HG02759 (cell line): ENCODE results near the gene HPCAL1.

Source experiments
- ATAC-seq: cut with Tn5 transposase; IDR thresholded peaks from one replicate; pipeline ENCODE4 v1.9.1; 2021; ENCODE audit warnings: mild to moderate bottlenecking, moderate library complexity; ENCODE audit not compliant: unreplicated experiment

The HPCAL1 gene

DNA sequence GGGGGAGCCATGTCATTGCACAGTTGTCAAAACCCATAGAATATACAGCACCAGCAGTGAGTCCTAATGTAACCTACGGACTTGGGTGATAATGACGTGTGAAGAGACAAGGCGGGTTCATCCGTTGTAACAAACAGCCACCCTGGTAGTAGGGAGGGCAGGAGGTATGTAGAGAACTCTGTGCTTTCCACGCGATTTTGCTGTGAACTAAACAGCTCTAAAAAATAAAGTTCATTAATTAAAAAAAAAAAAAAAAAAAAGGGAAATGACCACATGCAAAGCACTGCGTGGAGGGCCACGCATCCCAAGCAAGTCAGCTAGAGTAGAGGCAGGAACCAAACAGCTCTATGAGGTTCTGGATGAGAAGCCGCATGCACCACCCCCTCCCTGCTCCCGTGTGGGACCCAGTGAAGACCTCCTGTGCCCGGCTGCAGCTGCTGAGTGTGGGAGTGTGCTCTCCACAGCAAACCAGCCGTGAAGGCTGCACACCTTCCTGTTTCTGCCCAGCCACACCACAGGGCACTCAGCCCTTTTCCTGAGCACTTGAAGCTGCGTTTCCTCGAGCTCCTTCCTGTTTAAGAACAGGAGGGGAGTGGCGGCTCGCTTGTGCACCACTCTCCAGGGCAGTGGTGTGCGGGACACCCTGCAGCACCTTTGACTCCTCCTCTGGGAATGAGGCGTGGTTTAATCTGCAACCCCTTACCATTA is 79.8 kb downstream of the HPCAL1 start:
- ATAC-seq, result peak; percentile 71

DNA sequence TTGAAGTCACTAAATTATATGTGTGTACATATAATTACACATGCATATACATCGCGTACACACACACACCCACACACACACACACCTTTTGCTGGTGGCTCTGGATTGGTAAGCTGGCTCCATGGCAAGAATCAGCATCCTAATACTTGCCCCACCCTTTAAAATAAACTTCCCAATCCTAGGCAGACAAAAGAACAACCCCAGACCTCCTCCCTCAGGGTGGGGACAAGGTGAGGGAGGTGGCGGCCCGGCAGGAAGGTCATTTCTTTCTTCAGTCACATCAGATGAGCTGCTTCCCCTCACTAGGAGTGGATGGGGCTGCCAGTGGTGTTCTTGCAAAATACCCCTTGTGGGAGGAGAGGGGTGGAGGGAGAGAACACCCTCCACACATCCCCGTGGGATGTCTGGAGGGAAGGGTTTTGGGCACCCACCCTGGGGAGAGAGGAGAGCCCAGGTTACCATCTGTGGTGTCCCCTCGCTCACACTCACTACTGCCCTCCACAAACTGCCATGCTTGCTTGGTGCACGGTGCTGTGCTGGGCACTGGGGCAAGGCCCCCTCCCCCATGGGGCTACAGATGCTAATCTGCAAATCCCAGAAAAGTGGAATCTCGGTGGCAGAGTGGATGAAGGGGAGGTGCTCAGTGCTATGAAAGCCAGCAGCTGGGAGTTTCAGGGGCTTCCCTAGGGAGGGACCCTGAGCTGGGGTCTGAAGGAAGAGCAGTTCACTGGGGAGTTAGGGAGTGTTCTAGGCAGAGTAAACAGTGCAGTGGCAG is 81.4 kb downstream of the HPCAL1 start:
- no peak for ATAC-seq

DNA sequence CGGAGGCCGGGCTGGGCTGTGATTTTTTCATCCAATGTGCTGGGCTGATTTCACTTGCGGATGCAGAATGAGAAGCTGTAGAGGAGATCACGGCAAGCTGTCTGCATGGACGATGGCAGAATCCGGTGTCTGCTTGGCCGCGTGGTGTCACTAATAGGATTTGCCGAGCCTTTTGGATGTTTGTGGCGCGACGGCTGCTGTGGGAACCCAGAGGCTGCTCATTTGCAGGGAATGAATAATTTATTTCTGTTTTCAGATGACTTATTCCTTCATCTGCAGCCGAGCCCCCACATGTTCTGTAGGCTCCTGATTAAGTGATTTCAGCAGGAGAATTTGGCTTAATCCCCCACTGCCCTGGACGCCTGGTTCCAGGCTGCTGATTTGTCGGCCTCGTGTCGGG is 82.8 kb downstream of the HPCAL1 start:
- ATAC-seq, result no peak

DNA sequence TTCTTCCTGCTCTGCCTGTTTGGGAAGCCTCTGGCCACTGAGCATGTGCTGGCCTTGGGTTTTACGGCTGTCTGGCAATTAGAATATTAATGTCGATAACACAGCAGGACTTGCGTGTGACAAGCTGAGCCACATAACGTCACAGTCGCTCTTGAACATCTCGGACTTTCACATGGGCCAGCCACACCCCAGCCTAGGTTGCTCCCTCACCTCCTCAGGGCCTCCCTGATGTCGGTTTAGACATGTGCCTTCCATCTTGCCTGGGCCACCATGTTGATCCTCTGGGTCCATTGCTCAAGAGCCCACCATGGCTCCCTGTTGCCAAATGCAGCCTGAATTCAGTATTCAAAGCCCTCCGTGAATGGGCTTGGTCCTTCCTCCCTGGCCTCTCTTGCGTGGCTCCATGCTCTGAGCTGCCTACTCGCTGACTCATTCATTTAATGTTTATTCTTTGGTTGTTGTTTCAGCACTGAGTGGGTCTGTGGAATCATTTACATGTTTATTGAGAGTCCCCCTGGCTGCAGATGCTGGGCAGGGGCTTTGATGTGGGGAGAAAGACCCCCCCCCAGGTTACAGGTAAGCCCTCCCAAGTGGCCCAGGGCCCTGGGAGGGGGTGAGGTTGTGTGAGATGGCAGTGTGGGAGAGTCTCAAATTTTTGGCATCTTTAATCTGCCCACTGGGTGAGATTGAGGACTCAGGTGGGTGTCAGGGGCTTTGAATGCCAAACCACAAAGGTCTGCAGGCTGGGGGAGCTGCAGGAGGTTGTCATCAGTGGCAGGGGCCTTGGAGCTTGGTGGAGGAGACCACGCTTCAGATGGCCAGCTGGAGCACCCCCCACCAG is 83.4 kb downstream of the HPCAL1 start:
- ATAC-seq, result no peak

DNA sequence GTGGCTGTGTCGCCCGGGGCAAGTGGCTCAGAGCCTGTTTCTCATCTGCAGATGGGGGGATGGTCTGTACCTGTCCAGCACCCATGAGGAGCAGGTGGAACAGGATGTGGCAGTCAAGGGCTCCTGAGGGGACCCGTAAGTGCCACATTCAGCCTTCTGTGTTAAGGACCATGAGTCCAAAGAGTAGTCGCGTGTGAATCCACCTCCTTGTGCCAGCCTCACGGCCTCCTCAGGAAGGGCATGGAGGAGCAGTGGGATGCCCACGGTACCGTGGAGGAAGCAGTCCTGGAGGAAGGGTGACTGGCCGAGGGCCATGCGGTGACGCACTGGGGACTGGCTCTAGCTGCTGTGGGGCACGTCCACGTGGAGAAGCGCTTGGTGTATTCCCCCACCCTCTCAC is 84.3 kb downstream of the HPCAL1 start:
- no peak for ATAC-seq

DNA sequence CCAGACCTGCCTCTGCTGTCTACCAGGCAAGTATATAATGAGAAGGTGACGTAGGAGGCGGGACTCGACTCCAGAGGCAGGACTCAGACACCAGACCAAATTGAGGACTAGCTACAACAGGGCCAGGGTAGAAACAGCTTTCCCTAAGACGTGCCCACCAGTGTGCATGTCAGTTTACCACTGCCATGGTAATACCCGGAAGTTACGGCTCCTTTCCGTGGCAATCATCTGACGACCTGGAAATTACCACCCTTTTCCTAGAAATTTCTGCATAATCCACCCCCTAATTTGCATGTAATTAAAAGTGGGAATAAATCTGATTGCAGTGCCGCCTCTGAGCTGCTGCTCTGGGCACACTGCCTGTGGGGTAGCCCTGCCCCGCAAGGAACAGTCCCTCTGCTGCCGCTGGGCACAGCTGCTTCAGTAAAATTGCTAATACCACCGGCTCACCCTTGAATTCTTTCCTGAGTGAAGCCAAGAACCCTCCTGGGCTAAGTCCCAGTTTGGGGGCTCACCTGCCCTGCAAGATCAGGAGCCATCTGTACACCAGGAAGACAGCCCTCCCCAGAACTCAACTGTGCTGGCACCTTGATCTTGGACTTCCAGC is 86.4 kb downstream of the HPCAL1 start:
- no peak for ATAC-seq

DNA sequence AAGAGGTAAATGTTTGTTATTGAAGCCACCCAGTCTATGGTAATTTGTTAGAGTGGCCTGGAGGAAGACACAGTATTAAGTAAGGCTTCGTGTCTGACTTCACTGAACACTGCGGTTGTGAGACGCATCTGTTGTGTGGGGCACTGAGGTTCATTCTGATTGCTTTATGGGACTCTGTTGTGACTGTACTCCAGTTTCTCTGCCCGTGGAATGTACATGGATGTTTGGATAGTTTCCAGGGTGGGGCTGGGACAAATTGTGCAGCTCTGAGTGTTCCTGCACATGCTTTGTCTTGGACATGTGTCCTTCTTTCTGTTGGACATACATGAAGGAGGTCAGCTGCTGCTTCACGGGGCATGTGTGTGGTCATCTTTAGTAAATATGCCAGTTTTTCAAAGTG is 86.9 kb downstream of the HPCAL1 start:
- no peak for ATAC-seq

DNA sequence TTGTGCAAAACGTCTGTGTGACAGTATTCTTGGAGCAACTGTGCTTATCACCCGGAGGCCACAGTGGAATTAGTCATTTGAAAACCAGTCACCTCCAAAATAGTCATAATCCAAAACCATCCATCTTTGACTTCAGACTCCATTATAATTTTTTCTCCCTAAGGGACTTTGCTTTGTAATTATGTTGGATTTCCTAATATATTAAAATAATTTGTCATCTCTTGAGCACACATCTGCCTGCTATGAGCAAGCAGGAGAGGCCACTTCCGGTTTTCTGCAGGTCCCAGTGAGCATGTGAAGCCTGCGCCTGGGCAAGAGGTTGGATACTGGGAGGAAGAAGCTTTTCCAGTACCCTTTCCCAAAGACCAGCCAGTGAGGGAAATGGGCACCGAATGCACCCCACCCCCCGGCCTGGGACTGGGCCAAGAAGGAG is 87.7 kb downstream of the HPCAL1 start:
- no peak for ATAC-seq

DNA sequence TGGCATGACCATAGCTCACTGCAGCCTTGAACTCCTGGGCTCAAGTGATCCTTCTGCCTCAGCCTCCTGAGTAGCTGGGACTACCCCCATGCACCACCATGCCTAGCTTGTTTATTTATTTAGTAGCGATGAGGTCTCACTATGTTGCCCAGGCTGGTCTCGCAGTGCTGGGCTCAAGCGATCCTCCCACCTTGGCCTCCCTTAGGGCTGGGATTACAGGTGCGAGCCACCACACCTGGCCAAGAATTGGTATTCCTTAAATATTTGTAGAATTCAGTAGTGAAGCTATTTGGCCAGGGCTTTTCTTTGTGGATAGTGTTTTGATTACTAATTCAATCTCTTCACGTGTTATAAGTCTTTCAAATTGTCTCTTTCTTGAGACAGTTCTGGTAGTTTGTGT is 89.4 kb downstream of the HPCAL1 start:
- ATAC-seq, result no peak

DNA sequence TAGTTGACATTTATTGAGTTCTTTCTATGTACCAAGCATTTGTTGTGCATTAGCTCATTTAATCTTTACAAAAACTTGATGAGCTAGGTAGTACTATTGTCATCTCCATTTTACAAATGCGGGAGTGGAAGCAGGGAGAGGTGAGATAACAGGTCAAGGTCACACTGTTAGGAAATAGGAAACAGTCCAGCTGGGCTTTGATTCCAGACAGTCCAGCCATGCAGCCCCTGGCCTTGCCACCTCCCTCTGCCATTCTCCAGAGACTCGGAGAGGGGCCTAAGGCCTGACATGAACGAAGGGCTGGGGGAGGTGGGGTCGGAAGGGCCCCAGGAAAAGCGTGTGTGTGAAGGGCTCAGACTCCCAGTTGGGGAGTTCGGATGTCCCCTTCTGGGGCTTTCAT is 89.8 kb downstream of the HPCAL1 start:
- no peak for ATAC-seq

DNA sequence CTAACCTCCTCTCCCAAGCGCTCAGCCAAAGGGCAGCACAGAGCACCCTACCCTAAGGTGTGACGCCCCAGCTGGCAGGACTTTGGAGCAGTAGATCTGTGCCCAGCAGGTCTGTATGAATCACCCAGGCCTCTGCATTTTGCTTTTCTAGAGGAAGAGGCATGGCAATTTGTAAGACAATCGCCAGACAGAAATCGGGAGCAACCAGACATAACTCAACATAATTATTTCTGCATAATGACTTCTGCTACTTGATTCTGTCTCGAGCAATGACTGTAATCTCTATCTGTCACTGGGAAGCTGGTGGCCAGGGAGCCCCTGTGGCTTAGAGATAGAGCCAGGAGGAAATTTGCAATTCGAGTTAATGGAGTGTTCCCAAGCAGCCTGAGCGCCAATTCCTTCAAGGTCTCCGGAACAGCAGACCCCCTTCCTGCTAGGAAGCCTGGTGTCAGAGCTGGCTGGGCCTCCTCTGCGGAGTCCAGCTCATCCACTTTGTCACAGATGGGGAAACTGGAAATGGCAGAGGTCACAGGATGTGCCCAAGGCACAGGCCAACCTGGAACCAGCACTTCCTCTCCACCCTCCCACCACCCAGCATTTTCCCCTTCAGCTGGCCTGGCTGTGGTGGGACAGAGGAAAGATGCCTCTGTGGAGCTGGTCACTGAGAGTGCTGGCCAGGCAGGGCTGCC is 90.4 kb downstream of the HPCAL1 start:
- ATAC-seq, result no peak

DNA sequence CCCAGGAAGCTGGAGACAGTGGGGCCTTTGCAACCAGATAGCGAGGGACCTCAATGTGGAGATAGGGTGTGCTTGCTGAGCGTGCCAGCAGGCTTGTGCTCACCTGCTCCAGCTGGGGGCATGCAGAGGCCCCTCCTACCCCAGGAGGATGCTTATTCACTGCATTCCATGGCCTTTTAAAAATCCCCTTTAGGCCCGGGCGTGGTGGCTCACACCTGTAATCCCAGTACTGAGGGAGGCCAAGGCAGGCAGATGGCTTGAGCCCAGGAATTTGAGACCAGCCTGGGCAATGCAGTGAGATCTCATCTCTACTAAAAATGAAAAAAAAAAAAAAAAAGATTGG is 90.9 kb downstream of the HPCAL1 start:
- ATAC-seq, result no peak

DNA sequence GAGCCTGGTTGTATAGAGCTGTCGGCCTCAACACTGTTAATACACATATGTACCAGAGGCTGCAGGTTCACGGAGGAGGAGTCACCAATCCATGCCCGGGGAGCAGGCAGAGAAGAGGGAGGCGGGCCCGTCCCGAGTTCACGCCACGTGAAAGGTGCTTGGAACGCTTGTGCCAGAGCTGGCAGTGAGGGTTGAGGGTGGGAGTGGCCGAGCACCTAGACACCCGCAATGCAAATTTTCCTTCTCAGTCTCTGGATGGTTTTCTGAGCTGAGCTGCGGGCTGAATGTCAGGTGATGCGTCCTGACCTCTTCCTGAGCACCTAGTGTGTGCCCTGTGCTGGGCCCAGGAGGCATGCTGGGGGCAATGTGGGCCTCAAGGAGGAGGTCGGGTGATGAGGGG is 93.2 kb downstream of the HPCAL1 start:
- ATAC-seq, result no peak

DNA sequence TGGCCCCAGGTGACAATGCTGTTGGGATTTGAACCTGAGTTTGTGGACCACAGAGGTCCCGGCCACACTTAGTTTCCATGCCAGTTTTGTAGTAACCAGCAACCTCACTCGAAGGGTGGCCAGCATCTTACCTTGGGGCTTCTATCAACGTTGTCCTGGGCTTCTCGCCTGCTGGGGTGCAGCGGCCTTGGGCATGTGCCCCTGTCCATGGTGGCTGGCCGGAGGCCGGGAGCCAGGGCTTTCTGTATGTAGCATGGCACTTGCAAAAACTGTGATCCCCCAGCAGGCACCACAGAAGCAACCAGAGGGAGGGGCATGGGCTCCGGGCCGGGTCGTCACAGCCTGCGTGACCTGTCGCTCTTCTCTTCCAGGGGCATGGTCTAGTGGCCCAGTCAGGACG is 93.8 kb downstream of the HPCAL1 start:
- ATAC-seq, result no peak

DNA sequence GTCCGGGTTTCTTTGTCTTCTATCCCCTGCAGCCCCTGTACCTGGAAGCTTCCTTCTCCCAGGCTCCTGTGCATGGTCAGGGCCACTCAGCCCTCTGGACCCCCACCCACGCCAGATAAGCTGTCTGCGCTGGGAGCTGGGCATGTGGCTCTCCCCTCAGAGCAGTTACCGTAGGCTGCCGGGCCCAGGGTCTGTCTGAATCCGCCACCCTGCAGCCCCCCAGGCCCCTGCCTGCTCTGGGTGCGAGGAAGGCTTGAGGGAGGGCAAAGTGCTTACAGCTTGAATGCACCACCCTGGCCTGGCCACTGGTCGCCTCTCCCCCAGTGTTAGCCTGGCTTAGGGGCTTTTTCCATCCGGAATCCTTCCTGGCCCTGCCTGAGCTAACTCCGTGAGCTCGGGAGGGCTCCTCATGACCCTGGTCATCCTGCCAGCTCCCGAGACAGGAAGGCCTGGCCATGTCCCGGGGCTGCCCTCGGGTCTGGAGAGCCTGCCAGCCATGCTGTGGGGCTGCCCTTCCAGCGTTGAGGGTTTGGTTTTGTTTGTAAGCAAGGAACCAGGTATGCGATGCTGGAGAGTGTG is 94.7 kb downstream of the HPCAL1 start:
- no peak for ATAC-seq

DNA sequence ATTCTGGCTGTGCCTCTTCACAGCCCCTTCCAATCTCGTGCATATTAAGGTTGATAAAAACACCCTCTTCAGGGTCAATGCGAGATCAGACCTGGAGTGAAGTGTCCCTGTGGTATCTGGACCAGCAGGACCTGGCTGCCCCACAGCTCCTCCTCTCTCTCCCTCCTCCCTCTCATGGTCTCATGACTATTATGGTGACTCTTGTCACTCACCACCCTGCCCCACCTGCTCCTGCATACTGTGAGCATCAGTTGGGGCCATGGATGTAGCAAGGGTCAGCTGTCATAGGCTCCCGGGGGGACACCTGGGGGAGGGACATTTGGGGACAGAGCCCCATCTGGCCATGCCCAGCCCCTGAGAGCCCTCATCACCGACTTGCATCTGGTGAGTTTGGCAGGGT is 95.2 kb downstream of the HPCAL1 start:
- ATAC-seq, result no peak

DNA sequence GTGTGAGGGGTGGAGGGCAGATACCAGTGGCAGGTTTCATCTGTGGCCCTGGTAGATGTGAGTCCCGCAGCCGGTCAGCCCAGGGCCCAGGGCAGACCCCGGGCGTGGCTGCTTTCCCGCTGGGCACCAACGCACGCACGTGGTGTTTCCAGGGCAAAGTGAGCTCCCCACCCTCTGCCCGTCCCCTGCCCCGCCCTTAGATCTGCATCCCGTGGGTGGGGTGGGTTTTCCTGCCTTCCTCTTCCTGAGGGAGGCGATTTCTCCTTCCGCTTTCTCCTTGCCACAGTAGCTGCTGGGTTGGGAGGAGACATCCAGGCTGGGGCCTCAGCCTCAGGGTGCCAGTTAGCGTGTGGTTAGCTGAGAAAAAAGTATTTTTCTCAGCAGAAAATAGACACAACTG is 95.8 kb downstream of the HPCAL1 start:
- no peak for ATAC-seq

DNA sequence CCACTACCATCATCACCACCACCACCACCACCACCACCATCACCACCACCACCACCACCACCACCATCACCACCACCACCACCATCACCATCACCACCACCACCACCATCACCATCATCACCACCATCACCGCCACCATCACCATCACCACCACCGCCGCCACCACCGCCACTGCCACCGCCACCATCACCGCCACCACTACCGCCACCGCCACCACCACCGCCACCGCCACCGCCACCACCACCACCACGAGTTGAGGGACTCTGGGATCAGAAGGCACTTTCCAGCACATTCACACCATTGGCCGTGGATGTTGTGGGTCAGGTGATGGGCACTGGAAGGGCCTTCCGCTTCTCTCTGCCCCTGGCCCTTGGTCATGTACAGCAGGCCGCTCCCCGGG is 96.7 kb downstream of the HPCAL1 start:
- ATAC-seq, result no peak

DNA sequence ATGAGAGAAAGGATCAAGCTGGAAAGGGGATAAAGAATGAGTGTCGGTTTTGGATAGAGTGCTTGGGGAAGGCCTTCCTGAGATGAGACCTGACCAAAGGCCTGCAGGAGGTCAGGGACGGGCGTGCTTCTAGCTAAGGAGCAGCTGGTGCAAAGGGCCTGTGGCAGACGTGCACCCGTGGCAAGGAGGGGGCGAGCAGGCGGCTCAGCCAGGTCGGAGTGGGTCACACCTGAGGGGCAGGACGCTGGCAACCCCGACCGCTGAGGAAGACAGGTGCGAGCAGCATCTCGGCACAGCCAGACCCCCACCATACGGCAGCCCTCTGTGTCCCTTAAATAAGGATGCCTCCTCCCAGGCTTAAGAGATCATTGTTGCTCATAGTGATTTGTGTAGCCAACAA is 97.3 kb downstream of the HPCAL1 start:
- ATAC-seq, result no peak

DNA sequence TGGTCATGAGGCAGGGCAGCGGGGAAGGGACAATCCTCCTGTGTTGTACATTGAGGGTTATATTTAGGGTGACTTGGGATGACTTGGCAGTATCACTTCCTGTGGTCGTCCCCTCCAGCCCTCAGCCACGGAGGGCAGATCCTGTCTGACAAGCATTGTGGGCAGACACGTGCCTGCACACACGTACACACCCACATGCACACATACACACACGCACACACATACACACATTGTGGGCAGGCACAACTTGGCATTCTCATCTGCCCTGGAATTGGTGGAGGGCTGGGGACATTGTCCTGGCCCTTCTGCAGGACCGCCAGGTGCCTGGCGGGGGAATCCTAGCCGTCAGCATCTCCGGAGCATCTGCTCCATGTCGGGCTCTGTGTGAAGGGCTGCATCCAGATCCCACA is 97.9 kb downstream of the HPCAL1 start:
- peak; percentile 40 for ATAC-seq
